Spleen (tissue), 11 donors: ENCODE results near the gene FBLN1. TPM values are rescaled to one million over a fixed set of nuclear protein-coding genes. Genes with fewer than 3 reads are reported as not detected.

ENCODE experiments used
- DNase-seq: peaks from one replicate; pipeline ENCODE4 v3.0.0-alpha.2; 2020
- H3K27ac ChIP-seq, 8 donors: fragments of 200-600 bp; sonication (generic) in 7 of 8; 1 replicate in 4 of 8; 2 replicates in 4 of 8; pipeline versions ENCODE4 v1.5.0 to v1.8.0; 2016 to 2021; ENCODE audit warnings: inconsistent platforms in 4 of 8, mild to moderate bottlenecking in 4 of 8, moderate library complexity in 1 of 8
- H3K27me3 ChIP-seq, 7 donors: fragments of 200-600 bp; sonication (generic) in 6 of 7; replicated peaks in 1 of 7; 1 replicate in 4 of 7; 2 replicates in 3 of 7; pipeline versions ENCODE4 v1.5.0 to v1.8.0; 2016 to 2021; ENCODE audit warnings: inconsistent platforms in 3 of 7, mild to moderate bottlenecking in 1 of 7
- H3K36me3 ChIP-seq, 6 donors: fragments of 200-600 bp; sonication (generic) in 5 of 6; 1 replicate in 4 of 6; 2 replicates in 2 of 6; pipeline versions ENCODE4 v1.5.0 to v1.8.0; 2016 to 2021; ENCODE audit warnings: inconsistent platforms in 2 of 6
- H3K4me1 ChIP-seq, 6 donors: fragments of 200-600 bp; sonication (generic) in 5 of 6; 1 replicate in 3 of 6; 2 replicates in 3 of 6; pipeline versions ENCODE4 v1.5.0 to v1.8.0; 2016 to 2021; ENCODE audit warnings: inconsistent platforms in 3 of 6
- H3K4me3 ChIP-seq, 8 donors: fragments of 200-600 bp; sonication (generic) in 7 of 8; 1 replicate in 4 of 8; 2 replicates in 4 of 8; pipeline versions ENCODE4 v1.5.0 to v1.8.0; 2016 to 2021; ENCODE audit warnings: inconsistent platforms in 4 of 8, mild to moderate bottlenecking in 4 of 8, moderate library complexity in 2 of 8
- H3K9me3 ChIP-seq, 8 donors: fragments of 200-600 bp; sonication (generic) in 7 of 8; 1 replicate in 4 of 8; 2 replicates in 4 of 8; pipeline versions ENCODE4 v1.5.0 to v1.8.0; 2016 to 2021; ENCODE audit warnings: inconsistent platforms in 4 of 8
- POLR2A ChIP-seq, 3 donors: fragments of 450-650 bp; IDR thresholded peaks; one replicate each; pipeline ENCODE4 v1.5.1; 2017; ENCODE audit warnings: antibody characterized with exemption in 3 of 3, mild to moderate bottlenecking in 1 of 3
- POLR2AphosphoS5 ChIP-seq, 3 donors: sonication (generic); formaldehyde crosslinking; IDR thresholded peaks; one replicate each; pipeline ENCODE4 v1.5.1; 2017; ENCODE audit warnings: antibody characterized with exemption in 3 of 3
- WGBS, 5 donors: extraction: QIAGEN DNeasy Blood & Tissue Kit in 3 of 5; methylation state at CpG; one replicate each; pipeline versions ENCODE4 v1.1.5 to v1.1.7; 2013 to 2018; 5-methylcytosine and 5-hydroxymethylcytosine counted together
- intact Hi-C: fragments of 100-400 bp; cut with DNase I; formaldehyde crosslinking; loops from one replicate; pipeline ENCODE4 v1.15.0; 2023; ENCODE audit warnings: low total_unique reads
- polyA plus RNA-seq, 3 donors: library from polyadenylated mRNA; stranded (reverse); fragments of 200-250 nt; gene quantifications; one replicate each; pipeline ENCODE4 v1.2.1, GENCODE V29; 2013
- total RNA-seq, 7 donors: library from RNA; depleted of rRNA in 3 of 7; stranded (reverse); fragments of >200 nt in 3 of 7; fragmentation: NEBNext Ultra II Directional in 4 of 7; extraction: Animal tissue kit (Norgen Biotek cat#: 25700) in 4 of 7; gene quantifications; one replicate each; pipeline versions ENCODE4 v1.1.0 to v1.2.1, GENCODE V29; 2016 to 2021
- TF ChIP-seq, protein P1 (sequence below), 11 experiments: fragments of 200-600 bp in 7 of 11; fragments of 450-650 bp in 4 of 11; sonication (generic) in 4 of 11; IDR thresholded peaks in 8 of 11; conservative IDR thresholded peaks in 3 of 11; 1 replicate in 7 of 11; 2 replicates in 4 of 11; pipeline versions ENCODE4 v1.4.0 to v1.8.0; 2016 to 2021; ENCODE audit warnings: antibody characterized with exemption in 11 of 11, inconsistent platforms in 4 of 11, mild to moderate bottlenecking in 1 of 11
- donor health status: healthy with polysubstance abuse.
- donor health status: DM: no; HTN: no; CAD: no; lungs with moderate emphysema.
- donor health status: DM: no; HTN: no; CAD: no.
- donor health status: Bipolar disorder and iron deficiency.
- donor health status: healthy.
- donor health status: DM: no; HTN: no; CAD: no.
- donor health status: DM: yes; HTN: yes; CAD: no.

FBLN1 gene
- total and polyA plus RNA-seq, 10 donors: 1.9 to 20.3 (median 11.0) TPM

DNA sequence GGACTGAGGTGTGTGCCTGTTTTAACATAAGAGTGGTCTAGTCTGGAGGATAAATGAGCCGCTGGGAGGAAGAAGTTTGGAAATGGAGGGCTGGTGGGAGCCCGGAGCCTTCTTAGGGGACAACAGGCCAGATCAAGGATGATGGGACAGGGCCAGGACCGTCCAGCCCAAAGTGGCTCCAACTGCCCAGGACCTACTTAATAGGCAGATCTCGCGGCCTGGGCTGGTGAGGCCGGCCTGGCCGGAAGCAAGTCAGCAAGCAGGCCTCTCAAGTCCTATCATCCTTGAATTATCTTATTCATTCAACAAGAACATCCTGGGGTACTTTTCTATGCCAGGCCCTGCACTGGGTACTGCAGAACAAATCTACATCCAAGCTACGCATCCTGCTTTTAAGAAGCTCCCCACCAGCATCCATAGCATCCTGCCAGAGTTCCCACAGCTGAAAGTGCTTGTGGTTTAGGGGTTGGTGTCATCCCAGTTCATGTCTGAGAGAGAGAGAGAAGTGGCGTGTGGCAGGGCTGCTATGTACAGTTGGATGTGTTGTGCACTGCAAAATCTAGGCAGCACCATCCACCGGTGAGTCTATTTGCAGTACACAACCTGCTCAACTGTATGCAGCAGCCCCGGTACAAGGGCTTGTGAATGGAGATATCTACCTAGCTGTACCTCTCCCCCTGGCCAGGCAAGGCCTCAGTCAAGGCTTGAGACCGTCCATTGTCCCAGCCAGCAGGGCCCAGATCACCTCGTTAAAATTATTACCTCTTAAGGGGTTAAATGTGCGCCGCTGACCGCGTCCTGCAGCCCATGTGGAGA is 82.1 kb downstream of the FBLN1 start:
- H3K4me1 ChIP-seq: peaks cover 0 to 16% (median 0%) of the 10 kb centered on the region in 6 donors
- H3K9me3 ChIP-seq: peaks cover 0 to 3% (median 0%) of the 10 kb centered on the region in 8 donors
- DNase-seq: peak; percentile 43
- no peak overlapping the region for H3K4me3 ChIP-seq
- peaks cover 0 to 16% (median 0%) of the 10 kb centered on the region in 7 donors for H3K27me3 ChIP-seq
- H3K27ac ChIP-seq: no peak overlapping the region
- intact Hi-C loops: no loop called here
- TF ChIP-seq, protein P1, sequence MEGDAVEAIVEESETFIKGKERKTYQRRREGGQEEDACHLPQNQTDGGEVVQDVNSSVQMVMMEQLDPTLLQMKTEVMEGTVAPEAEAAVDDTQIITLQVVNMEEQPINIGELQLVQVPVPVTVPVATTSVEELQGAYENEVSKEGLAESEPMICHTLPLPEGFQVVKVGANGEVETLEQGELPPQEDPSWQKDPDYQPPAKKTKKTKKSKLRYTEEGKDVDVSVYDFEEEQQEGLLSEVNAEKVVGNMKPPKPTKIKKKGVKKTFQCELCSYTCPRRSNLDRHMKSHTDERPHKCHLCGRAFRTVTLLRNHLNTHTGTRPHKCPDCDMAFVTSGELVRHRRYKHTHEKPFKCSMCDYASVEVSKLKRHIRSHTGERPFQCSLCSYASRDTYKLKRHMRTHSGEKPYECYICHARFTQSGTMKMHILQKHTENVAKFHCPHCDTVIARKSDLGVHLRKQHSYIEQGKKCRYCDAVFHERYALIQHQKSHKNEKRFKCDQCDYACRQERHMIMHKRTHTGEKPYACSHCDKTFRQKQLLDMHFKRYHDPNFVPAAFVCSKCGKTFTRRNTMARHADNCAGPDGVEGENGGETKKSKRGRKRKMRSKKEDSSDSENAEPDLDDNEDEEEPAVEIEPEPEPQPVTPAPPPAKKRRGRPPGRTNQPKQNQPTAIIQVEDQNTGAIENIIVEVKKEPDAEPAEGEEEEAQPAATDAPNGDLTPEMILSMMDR (IDR thresholded peaks at IDR 0.05 in 8 of 11, conservative IDR thresholded peaks at IDR 0.05 in 3 of 11): no peak
- no peak for TF ChIP-seq POLR2A (IDR thresholded peaks at IDR 0.05)
- 82 to 91% (median 87%) methylated on average over 17 of the region's 17 CpGs for WGBS, 5 donors
- H3K36me3 ChIP-seq: no peaks in the 10 kb centered on the region

DNA sequence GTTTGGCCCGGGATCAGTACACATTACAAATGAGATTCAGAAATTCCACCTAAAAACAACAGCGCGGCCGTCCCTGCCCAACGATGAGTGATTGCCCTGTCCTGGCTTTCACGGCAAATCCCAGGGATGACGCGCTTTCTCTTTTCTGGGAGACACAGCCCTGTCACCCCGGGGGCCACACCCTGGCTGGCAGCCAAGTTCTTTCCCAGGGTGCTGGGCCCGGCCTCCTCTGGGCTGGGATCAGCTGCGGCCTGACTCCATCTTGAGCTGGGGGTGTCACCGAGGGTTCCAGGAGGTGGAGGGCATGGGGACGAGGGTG is 82.7 kb downstream of the FBLN1 start:
- Histone ChIP-seq H3K36me3 (no peaks in the 10 kb centered on the region), H3K4me1 (peaks cover 0 to 16% (median 0%) of the 10 kb centered on the region in 6 donors), H3K27me3 (peaks cover 0 to 16% (median 0%) of the 10 kb centered on the region in 7 donors), H3K4me3 (no peak overlapping the region), H3K27ac (no peak overlapping the region), H3K9me3 (peaks cover 0 to 3% (median 0%) of the 10 kb centered on the region in 8 donors)
- TF ChIP-seq, protein P1 (IDR thresholded peaks at IDR 0.05 in 8 of 11, conservative IDR thresholded peaks at IDR 0.05 in 3 of 11): no peak
- no peak for TF ChIP-seq POLR2A (IDR thresholded peaks at IDR 0.05)
- TF ChIP-seq POLR2AphosphoS5 (IDR thresholded peaks at IDR 0.05): no peak
- 69 to 80% (median 78%) methylated on average over 13 of the region's 13 CpGs for WGBS, 5 donors
- DNase-seq: no peak
- intact Hi-C loops: no loop called here

DNA sequence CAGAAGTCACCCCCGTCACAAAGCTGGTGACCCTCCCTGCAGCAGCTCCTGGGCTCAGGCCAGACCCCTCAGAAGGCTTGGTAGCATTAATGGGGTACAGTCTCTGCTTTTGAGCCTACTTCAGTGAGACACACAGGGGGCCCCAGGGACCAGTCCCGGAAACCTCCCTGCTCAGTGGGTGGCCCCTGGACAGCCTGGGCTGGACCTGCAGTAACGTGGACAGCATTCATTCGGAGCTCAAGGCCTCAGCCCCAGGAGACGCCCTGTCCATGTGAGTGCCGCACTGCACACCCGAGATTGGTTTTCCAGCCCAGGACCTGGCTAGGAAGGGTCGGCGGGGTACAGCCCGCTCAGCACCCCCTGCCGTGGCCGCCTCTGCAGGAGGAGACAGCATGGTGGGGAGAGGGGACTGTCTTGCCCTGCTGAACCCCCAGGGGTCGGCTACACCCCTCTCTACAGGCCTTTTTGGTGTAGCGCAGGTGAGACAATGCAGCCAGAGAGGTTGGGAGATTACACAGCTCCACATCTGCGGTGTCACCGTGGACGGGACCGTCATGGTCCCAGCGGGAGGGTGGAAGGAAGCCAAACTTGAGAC is 83.4 kb downstream of the FBLN1 start:
- Histone ChIP-seq H3K4me1 (peaks cover 0 to 16% (median 0%) of the 10 kb centered on the region in 6 donors), H3K9me3 (peaks cover 0 to 3% (median 0%) of the 10 kb centered on the region in 8 donors), H3K36me3 (no peaks in the 10 kb centered on the region), H3K4me3 (no peak overlapping the region), H3K27ac (no peak overlapping the region), H3K27me3 (peaks cover 0 to 16% (median 0%) of the 10 kb centered on the region in 7 donors)
- intact Hi-C loops: no loop called here
- TF ChIP-seq, protein P1 (IDR thresholded peaks at IDR 0.05 in 8 of 11, conservative IDR thresholded peaks at IDR 0.05 in 3 of 11): no peak
- no peak for TF ChIP-seq POLR2A (IDR thresholded peaks at IDR 0.05)
- no peak for TF ChIP-seq POLR2AphosphoS5 (IDR thresholded peaks at IDR 0.05)
- no peak for DNase-seq
- 88 to 91% (median 89%) methylated on average over 11 to 19 of the region's 19 CpGs for WGBS, 5 donors
